CD14-positive monocyte (primary cell): ENCODE measurements around the gene IGFBP4. TPM values are rescaled to one million over a fixed set of nuclear protein-coding genes. Genes with fewer than 3 reads are reported as not detected.

Source experiments
- DNase-seq, 3 donors: peaks; one replicate each; pipeline ENCODE4 v3.0.0-alpha.2; 2011 to 2022
- H2AFZ ChIP-seq: 2 replicates; pipeline ENCODE4 v1.6.0; 2012; ENCODE audit warnings: mild to moderate bottlenecking, low read depth, low read length, inconsistent platforms; ENCODE audit not compliant: insufficient read depth, poor library complexity, severe bottlenecking
- H3K27ac ChIP-seq, 2 donors: 1 replicate in 1 of 2; 2 replicates in 1 of 2; pipeline ENCODE4 v1.5.1; 2012 to 2013; ENCODE audit warnings: low read length in 2 of 2, control low read depth in 1 of 2, inconsistent platforms in 1 of 2, low read depth in 1 of 2, mild to moderate bottlenecking in 1 of 2
- H3K27me3 ChIP-seq, 2 donors: one replicate each; pipeline versions ENCODE4 v1.6.0 to v1.6.1; 2011 to 2013; ENCODE audit warnings: low read length in 2 of 2; ENCODE audit not compliant: control insufficient read depth in 2 of 2, insufficient read depth in 2 of 2
- H3K36me3 ChIP-seq, 2 donors: replicated peaks in 1 of 2; 1 replicate in 1 of 2; 2 replicates in 1 of 2; pipeline versions ENCODE4 v1.5.1 to v1.6.1; 2012 to 2013; ENCODE audit warnings: low read length in 2 of 2, control low read depth in 1 of 2, inconsistent platforms in 1 of 2, mild to moderate bottlenecking in 1 of 2; ENCODE audit not compliant: insufficient read depth in 2 of 2, control insufficient read depth in 1 of 2
- H3K4me1 ChIP-seq, 2 donors: 1 replicate in 1 of 2; 2 replicates in 1 of 2; pipeline versions ENCODE4 v1.5.1 to v1.6.1; 2012 to 2013; ENCODE audit warnings: low read length in 2 of 2, control low read depth in 1 of 2, inconsistent platforms in 1 of 2, mild to moderate bottlenecking in 1 of 2, moderate library complexity in 1 of 2; ENCODE audit not compliant: insufficient read depth in 2 of 2, control insufficient read depth in 1 of 2
- H3K4me2 ChIP-seq: replicated peaks from 2 replicates; pipeline ENCODE3; 2012; ENCODE audit warnings: low read length, moderate library complexity, mild to moderate bottlenecking; ENCODE audit not compliant: poor library complexity, severe bottlenecking; ENCODE audit errors: extremely low read depth
- H3K4me3 ChIP-seq, 3 experiments: fragments of 200-600 bp in 1 of 3; sonication (generic) in 1 of 3; replicated peaks in 1 of 3; 1 replicate in 2 of 3; 2 replicates in 1 of 3; pipeline ENCODE4 v1.5.1; 2011 to 2013; ENCODE audit warnings: low read length in 3 of 3, mild to moderate bottlenecking in 3 of 3, control low read depth in 2 of 3, low read depth in 2 of 3, inconsistent platforms in 1 of 3, moderate library complexity in 1 of 3
- H3K79me2 ChIP-seq: 2 replicates; pipeline ENCODE4 v1.6.0; 2012; ENCODE audit warnings: mild to moderate bottlenecking, control low read depth, inconsistent platforms, low read length, moderate library complexity; ENCODE audit not compliant: insufficient read depth
- H3K9ac ChIP-seq: 2 replicates; pipeline ENCODE4 v1.6.0; 2017; ENCODE audit warnings: low read length, mild to moderate bottlenecking; ENCODE audit not compliant: insufficient read depth, poor library complexity, severe bottlenecking
- H3K9me3 ChIP-seq, 2 donors: replicated peaks in 1 of 2; 1 replicate in 1 of 2; 2 replicates in 1 of 2; pipeline versions ENCODE4 v1.5.1 to v1.6.1; 2012 to 2013; ENCODE audit warnings: low read length in 2 of 2, control low read depth in 1 of 2; ENCODE audit not compliant: control insufficient read depth in 1 of 2, insufficient read depth in 1 of 2
- H4K20me1 ChIP-seq: 2 replicates; pipeline ENCODE4 v1.6.0; 2012; ENCODE audit warnings: mild to moderate bottlenecking, low read length, control low read depth, moderate library complexity; ENCODE audit not compliant: insufficient read depth
- H3K27ac Mint-ChIP-seq, 7 donors: one replicate each; pipeline ENCODE4 v1.8.0; 2020; ENCODE audit warnings: mild to moderate bottlenecking in 7 of 7, mixed read lengths in 7 of 7, moderate library complexity in 6 of 7, inconsistent platforms in 2 of 7
- H3K27me3 Mint-ChIP-seq, 3 donors: one replicate each; pipeline ENCODE4 v1.8.0; 2021 to 2022; ENCODE audit warnings: low read depth in 3 of 3, mild to moderate bottlenecking in 3 of 3, mixed read lengths in 3 of 3, moderate library complexity in 3 of 3, inconsistent platforms in 1 of 3
- H3K36me3 Mint-ChIP-seq, 2 donors: one replicate each; pipeline ENCODE4 v1.8.0; 2020; ENCODE audit warnings: mixed read lengths in 2 of 2, inconsistent platforms in 1 of 2, mild to moderate bottlenecking in 1 of 2
- H3K4me1 Mint-ChIP-seq: one replicate; pipeline ENCODE4 v1.8.0; 2020; ENCODE audit warnings: mild to moderate bottlenecking, mixed read lengths
- H3K4me3 Mint-ChIP-seq, 2 donors: one replicate each; pipeline ENCODE4 v1.8.0; 2020; ENCODE audit warnings: mild to moderate bottlenecking in 2 of 2, mixed read lengths in 2 of 2, moderate library complexity in 1 of 2
- H3K9me3 Mint-ChIP-seq, 7 donors: one replicate each; pipeline ENCODE4 v1.8.0; 2020 to 2022; ENCODE audit warnings: mixed read lengths in 7 of 7, mild to moderate bottlenecking in 6 of 7, moderate library complexity in 6 of 7, inconsistent platforms in 2 of 7
- WGBS: methylation state at CpG from one replicate; pipeline ENCODE4 v1.1.5; 2013; ENCODE audit warnings: missing lambda C conversion rate; ENCODE audit not compliant: insufficient coverage; 5-methylcytosine and 5-hydroxymethylcytosine counted together
- intact Hi-C, 2 donors: fragments of 100-400 bp; cut with micrococcal nuclease; formaldehyde crosslinking; loops; one replicate each; pipeline versions ENCODE4 v1.15.0 to v1.15.1; 2023
- polyA plus RNA-seq, 3 donors: library from polyadenylated mRNA; depleted of rRNA in 1 of 3; unstranded in 2 of 3; stranded (reverse) in 1 of 3; fragments of 300-500 nt in 2 of 3; fragments of >200 nt in 1 of 3; fragmentation: Illumina TruSeq in 2 of 3; gene quantifications; 1 replicate in 2 of 3; 2 replicates in 1 of 3; pipeline ENCODE4 v1.2.3, GENCODE V29; 2012 to 2021
- TF ChIP-seq, protein P1 (sequence below): fragments of 200-600 bp; IDR thresholded peaks from one replicate; pipeline ENCODE4 v1.8.0; 2022; ENCODE audit warnings: antibody characterized with exemption, mild to moderate bottlenecking

Gene IGFBP4
- polyA plus RNA-seq, 3 donors, result 0.04 to 0.15 TPM; not detected in 1

DNA sequence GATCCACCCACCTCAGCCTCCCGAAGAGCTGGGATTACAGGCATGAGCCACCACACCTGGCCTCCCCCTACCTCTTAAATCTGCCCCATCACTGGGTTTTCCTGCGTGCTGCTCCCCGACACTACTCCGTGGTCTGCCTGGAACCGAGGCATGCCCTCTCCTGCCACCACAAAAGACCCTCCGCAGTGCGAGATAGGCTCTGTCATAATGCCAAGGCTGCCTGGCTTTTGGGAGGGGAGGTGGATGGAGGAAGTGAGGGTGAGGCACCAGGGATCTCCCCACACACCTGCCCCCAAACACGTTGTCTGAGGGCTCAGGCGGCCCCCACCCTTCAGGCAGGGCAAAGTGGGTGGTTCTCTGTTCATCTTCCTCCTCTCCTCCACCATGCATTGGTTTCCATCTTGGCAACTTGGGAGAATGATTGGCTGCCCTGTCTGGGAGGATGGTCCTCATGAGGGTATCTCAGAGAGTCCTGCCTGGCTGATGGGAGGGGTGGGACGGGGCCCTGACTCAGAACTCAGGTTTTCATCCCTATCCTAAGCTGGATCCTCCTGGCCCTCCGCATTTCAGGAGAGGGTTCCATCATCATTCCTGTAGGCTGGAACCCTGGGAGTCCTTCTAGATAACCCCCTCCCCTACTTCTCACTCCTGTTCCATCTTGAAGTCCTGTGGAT lies 23.2 kb downstream of the IGFBP4 start:
- WGBS, result 74% methylated on average over 4 of the region's 11 CpGs
- Histone ChIP-seq H3K27me3 (no peaks in the 10 kb centered on the region), H2AFZ (no peak overlapping the region), H3K36me3 (no peaks in the 10 kb centered on the region), H3K4me3 (no peak overlapping the region), H3K4me2 (no peak overlapping the region), H3K4me1 (no peaks in the 10 kb centered on the region), H3K79me2 (no peaks in the 10 kb centered on the region), H4K20me1 (no peaks in the 10 kb centered on the region), H3K27ac (no peak overlapping the region), H3K9me3 (no peaks in the 10 kb centered on the region), H3K9ac (no peak overlapping the region)
- no peaks in the 10 kb centered on the region for H3K36me3 Mint-ChIP-seq
- no peak overlapping the region for H3K27ac Mint-ChIP-seq
- H3K27me3 Mint-ChIP-seq, result peaks cover 14 to 21% (median 17%) of the 10 kb centered on the region in 3 donors
- TF ChIP-seq, protein P1, sequence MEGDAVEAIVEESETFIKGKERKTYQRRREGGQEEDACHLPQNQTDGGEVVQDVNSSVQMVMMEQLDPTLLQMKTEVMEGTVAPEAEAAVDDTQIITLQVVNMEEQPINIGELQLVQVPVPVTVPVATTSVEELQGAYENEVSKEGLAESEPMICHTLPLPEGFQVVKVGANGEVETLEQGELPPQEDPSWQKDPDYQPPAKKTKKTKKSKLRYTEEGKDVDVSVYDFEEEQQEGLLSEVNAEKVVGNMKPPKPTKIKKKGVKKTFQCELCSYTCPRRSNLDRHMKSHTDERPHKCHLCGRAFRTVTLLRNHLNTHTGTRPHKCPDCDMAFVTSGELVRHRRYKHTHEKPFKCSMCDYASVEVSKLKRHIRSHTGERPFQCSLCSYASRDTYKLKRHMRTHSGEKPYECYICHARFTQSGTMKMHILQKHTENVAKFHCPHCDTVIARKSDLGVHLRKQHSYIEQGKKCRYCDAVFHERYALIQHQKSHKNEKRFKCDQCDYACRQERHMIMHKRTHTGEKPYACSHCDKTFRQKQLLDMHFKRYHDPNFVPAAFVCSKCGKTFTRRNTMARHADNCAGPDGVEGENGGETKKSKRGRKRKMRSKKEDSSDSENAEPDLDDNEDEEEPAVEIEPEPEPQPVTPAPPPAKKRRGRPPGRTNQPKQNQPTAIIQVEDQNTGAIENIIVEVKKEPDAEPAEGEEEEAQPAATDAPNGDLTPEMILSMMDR, result no peak
- no peaks in the 10 kb centered on the region for H3K9me3 Mint-ChIP-seq
- no peak overlapping the region for H3K4me3 Mint-ChIP-seq
- intact Hi-C loops, result no loop called here
- H3K4me1 Mint-ChIP-seq, result no peaks in the 10 kb centered on the region
- DNase-seq, result no peak

DNA sequence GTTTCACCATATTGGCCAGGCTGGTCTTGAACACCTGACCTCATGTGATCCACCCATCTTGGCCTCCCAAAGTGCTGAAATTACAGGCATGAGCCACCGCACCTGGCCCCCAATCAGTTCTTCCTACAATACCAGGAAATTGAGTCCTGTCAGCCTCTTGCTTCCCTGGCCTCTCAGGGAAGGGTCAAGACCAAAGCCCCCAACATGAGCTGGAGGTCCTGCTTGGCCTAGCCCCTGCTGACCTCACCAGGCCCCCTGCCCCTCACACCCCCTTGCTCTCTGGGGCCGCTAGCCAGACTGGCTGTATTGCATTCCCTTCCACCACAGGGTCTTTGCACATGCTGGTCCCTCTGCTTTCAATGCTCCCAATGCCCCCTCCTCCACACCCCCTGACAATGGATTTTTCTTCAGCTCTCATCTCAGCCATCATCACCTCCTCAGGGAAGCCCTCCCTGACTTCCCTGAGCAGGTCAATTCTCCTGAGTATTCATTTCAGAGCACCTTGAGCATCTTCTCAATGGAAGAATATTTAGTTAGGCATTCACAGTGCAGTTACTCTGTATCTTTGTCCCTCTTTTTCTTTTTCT lies 24.1 kb downstream of the IGFBP4 start:
- intact Hi-C loops, result no loop called here

More for the DNA sequence above, 24.1 kb downstream of the IGFBP4 start:
- Histone ChIP-seq H2AFZ (no peak overlapping the region), H3K27ac (no peak overlapping the region), H3K4me1 (no peaks in the 10 kb centered on the region), H4K20me1 (no peaks in the 10 kb centered on the region), H3K4me3 (no peak overlapping the region), H3K9me3 (no peaks in the 10 kb centered on the region), H3K79me2 (no peaks in the 10 kb centered on the region), H3K4me2 (no peak overlapping the region), H3K36me3 (no peaks in the 10 kb centered on the region), H3K9ac (no peak overlapping the region), H3K27me3 (no peaks in the 10 kb centered on the region)
- Mint-ChIP-seq H3K27ac (no peak overlapping the region), H3K27me3 (peaks cover 15 to 21% (median 16%) of the 10 kb centered on the region in 3 donors), H3K9me3 (no peaks in the 10 kb centered on the region), H3K4me3 (no peak overlapping the region), H3K36me3 (no peaks in the 10 kb centered on the region), H3K4me1 (no peaks in the 10 kb centered on the region)
- 95% methylated on average over 2 of the region's 2 CpGs for WGBS
- no peak for DNase-seq
- TF ChIP-seq, protein P1, result no peak
